ENCODE results near the gene BACH1. TPM values are rescaled to one million over a fixed set of nuclear protein-coding genes. Genes with fewer than 3 reads are reported as not detected.

Gene BACH1
- total and polyA plus RNA-seq, 10 donors, result 6.7 to 131 (median 89.5) TPM

DNA sequence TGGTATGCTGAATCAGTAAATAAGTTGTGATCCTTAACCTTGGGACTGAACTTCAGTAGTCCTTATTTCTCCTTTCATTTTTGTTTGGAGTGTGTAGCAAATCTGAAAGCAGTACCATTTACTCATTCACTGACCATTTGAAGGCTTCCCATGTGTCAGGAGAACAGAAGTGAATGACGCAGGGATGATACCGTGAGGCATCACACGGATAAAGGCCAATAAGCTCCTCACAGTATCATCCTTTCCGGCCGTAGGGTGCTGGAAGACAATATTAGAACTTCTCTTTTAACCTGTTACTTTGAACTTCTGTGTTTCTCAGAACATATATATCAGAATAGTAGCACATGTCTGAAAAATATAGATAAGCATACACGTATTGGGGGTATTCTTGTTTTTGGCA is 21.3 kb downstream of the BACH1 start:
- peak overlapping the region in 2 of 8 donors; percentile 20 to 38 for H3K27ac ChIP-seq
- H3K4me3 ChIP-seq, result no peak overlapping the region
- peaks cover 0 to 44% (median 25%) of the 10 kb centered on the region in 6 donors for H3K36me3 ChIP-seq
- intact Hi-C loops (cut with DNase I; ENCODE audit: low total_unique reads), result no loop called here
- no peaks in the 10 kb centered on the region for H3K27me3 ChIP-seq (replicated peaks in 1 of 7)
- peaks cover 0 to 3% (median 0%) of the 10 kb centered on the region in 8 donors for H3K9me3 ChIP-seq
- DNase-seq, result no peak
- H3K4me1 ChIP-seq, result peaks cover 0 to 69% (median 44%) of the 10 kb centered on the region in 6 donors
- TF ChIP-seq POLR2AphosphoS5 (IDR thresholded peaks at IDR 0.05), result no peak
- TF ChIP-seq, protein P1, sequence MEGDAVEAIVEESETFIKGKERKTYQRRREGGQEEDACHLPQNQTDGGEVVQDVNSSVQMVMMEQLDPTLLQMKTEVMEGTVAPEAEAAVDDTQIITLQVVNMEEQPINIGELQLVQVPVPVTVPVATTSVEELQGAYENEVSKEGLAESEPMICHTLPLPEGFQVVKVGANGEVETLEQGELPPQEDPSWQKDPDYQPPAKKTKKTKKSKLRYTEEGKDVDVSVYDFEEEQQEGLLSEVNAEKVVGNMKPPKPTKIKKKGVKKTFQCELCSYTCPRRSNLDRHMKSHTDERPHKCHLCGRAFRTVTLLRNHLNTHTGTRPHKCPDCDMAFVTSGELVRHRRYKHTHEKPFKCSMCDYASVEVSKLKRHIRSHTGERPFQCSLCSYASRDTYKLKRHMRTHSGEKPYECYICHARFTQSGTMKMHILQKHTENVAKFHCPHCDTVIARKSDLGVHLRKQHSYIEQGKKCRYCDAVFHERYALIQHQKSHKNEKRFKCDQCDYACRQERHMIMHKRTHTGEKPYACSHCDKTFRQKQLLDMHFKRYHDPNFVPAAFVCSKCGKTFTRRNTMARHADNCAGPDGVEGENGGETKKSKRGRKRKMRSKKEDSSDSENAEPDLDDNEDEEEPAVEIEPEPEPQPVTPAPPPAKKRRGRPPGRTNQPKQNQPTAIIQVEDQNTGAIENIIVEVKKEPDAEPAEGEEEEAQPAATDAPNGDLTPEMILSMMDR (IDR thresholded peaks at IDR 0.05 in 8 of 11, conservative IDR thresholded peaks at IDR 0.05 in 3 of 11), result no peak
- TF ChIP-seq POLR2A (IDR thresholded peaks at IDR 0.05), result no peak
- whole genome bisulfite sequencing, 5 donors, result 90 to 93% (median 91%) methylated on average over 6 of the region's 6 CpGs

DNA sequence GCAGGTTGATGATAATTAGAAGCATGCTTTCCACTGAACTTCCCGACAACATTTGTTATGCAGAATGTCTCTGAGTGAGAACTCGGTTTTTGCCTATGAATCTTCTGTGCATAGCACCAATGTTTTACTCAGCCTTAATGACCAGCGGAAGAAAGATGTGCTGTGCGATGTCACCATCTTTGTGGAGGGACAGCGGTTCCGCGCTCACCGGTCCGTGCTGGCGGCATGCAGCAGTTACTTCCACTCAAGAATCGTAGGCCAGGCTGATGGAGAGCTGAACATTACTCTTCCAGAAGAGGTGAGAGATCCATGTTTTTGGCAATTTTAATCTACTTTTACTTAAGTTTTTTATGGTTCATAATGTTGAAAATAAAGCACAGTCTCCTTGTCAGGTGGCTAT is 22.5 kb downstream of the BACH1 start:
- Histone ChIP-seq H3K4me3 (no peak overlapping the region), H3K9me3 (peaks cover 0 to 3% (median 0%) of the 10 kb centered on the region in 8 donors), H3K27ac (no peak overlapping the region), H3K4me1 (peaks cover 0 to 68% (median 37%) of the 10 kb centered on the region in 6 donors), H3K27me3 (replicated peaks in 1 of 7) (no peaks in the 10 kb centered on the region), H3K36me3 (peaks cover 0 to 56% (median 29%) of the 10 kb centered on the region in 6 donors)
- no peak for TF ChIP-seq POLR2A (IDR thresholded peaks at IDR 0.05)
- TF ChIP-seq POLR2AphosphoS5 (IDR thresholded peaks at IDR 0.05), result no peak
- TF ChIP-seq, protein P1 (IDR thresholded peaks at IDR 0.05 in 8 of 11, conservative IDR thresholded peaks at IDR 0.05 in 3 of 11), result no peak
- no peak for DNase-seq
- WGBS, 5 donors, result 96 to 98% (median 97%) methylated on average over 11 of the region's 11 CpGs
- intact Hi-C loops (cut with DNase I; ENCODE audit: low total_unique reads), result no loop called here

DNA sequence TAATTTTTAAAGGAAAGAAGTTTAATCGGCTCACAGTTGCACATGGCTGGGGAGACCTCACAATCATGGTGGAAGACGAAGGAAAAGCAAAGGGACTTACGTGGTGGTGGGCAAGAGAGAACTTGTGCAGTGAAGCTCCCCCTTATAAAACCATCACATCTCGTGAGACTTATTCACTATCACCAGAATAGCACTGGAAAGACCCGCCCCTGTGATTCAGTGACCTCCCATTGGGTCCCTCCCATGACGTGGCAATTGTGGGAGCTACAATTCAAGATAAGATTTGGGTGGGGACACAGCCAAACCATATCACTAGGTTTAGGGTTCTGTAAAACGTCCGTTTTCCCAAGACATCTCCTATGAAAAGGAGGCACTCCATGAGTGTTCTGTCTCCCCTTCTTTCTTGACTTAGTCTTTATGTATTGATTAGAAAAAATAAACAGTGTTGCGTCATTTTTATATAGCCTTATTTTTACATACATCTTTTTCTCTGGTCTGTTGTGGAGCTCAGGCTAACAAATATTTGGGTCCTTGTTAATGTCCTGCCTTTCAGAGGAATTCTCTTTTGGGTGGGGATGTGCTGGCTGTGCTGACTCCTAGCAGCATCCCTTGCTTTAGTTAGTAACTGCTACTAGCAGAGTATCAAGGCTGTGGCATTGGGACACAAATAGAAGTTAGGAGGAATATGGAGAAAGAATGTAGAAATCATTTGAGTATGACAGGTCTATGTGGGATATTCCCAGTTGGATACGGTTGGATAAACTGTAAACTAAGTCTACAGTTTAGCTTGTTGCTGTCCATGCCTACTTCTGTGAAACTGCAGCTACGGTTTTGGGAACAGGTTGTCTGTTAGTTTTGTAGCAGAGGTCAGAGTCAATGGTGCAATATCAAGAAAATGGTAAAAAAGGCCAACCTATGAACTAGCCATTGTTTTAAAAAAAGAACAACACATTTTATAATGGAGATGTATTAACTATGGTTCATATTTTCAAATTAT is 23.5 kb downstream of the BACH1 start:
- H3K27me3 ChIP-seq (replicated peaks in 1 of 7), result no peaks in the 10 kb centered on the region
- intact Hi-C loops (cut with DNase I; ENCODE audit: low total_unique reads), result no loop called here
- H3K4me3 ChIP-seq, result no peak overlapping the region
- TF ChIP-seq, protein P1 (IDR thresholded peaks at IDR 0.05 in 8 of 11, conservative IDR thresholded peaks at IDR 0.05 in 3 of 11), result no peak
- no peak for TF ChIP-seq POLR2A (IDR thresholded peaks at IDR 0.05)
- no peak for TF ChIP-seq POLR2AphosphoS5 (IDR thresholded peaks at IDR 0.05)
- H3K9me3 ChIP-seq, result peaks cover 0 to 3% (median 0%) of the 10 kb centered on the region in 8 donors
- H3K4me1 ChIP-seq, result peaks cover 0 to 58% (median 31%) of the 10 kb centered on the region in 6 donors
- H3K36me3 ChIP-seq, result peaks cover 0 to 66% (median 36%) of the 10 kb centered on the region in 6 donors
- H3K27ac ChIP-seq, result no peak overlapping the region
- no peak for DNase-seq
- WGBS, 5 donors, result 94 to 96% (median 95%) methylated on average over 11 of the region's 11 CpGs

DNA sequence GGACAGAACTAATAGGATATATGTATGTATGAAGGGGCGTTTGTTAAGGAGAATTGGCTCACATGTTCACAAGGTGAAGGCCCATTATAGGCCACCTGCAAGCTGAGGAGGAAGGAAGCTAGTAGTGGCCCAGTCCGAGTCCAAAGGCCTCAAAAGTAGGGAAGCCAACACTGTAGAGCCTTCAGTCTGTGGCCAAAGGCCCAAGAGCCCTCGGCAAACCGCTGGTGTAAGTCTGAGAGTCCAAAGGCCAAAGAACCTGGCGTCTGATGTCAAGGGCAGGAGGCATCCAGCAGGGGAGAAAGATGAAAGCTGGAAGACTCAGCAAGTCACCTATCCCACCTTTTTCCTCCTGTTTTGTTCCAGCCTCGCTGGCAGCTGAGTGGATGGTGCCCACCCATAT is 24.5 kb downstream of the BACH1 start:
- H3K36me3 ChIP-seq, result peaks cover 0 to 75% (median 40%) of the 10 kb centered on the region in 6 donors
- WGBS, 5 donors, result 85 to 90% (median 89%) methylated on average over 6 of the region's 6 CpGs

More for the DNA sequence above, 24.5 kb downstream of the BACH1 start:
- no peak overlapping the region for H3K4me3 ChIP-seq
- no peaks in the 10 kb centered on the region for H3K27me3 ChIP-seq (replicated peaks in 1 of 7)
- no peak for TF ChIP-seq POLR2A (IDR thresholded peaks at IDR 0.05)
- no peak for TF ChIP-seq POLR2AphosphoS5 (IDR thresholded peaks at IDR 0.05)
- TF ChIP-seq, protein P1 (IDR thresholded peaks at IDR 0.05 in 8 of 11, conservative IDR thresholded peaks at IDR 0.05 in 3 of 11), result no peak
- peaks cover 0 to 3% (median 0%) of the 10 kb centered on the region in 8 donors for H3K9me3 ChIP-seq
- intact Hi-C loops (cut with DNase I; ENCODE audit: low total_unique reads), result no loop called here
- no peak overlapping the region for H3K27ac ChIP-seq
- H3K4me1 ChIP-seq, result peaks cover 0 to 49% (median 22%) of the 10 kb centered on the region in 6 donors
- DNase-seq, result no peak
